HepG2 (cell line): ENCODE measurements around the gene RTEL1. TPM values are rescaled to one million over a fixed set of nuclear protein-coding genes. Genes with fewer than 3 reads are reported as not detected.
A peak's percentile ranks its signal among the peaks of the same experiment; 100 is the strongest.

Source experiments
- CAMTA2 ChIP-seq: sonication (generic); formaldehyde crosslinking; IDR thresholded peaks from 2 replicates; pipeline ENCODE4 v1.4.0; 2020; ENCODE audit warnings: mild to moderate bottlenecking, missing genetic modification reagents, borderline replicate concordance
- FIP1L1 ChIP-seq: fragments of 200-400 bp; formaldehyde crosslinking; IDR thresholded peaks from 2 replicates; pipeline ENCODE4 v1.6.1; 2018; ENCODE audit warnings: low read depth, mild to moderate bottlenecking, low read length, moderate library complexity, borderline replicate concordance; ENCODE audit not compliant: insufficient read depth
- FOXP1 ChIP-seq, 2 experiments: fragments of 450-650 bp in 1 of 2; IDR thresholded peaks; 2 replicates each; pipeline ENCODE4 v1.6.1; 2017 to 2018; ENCODE audit warnings: antibody characterized with exemption in 1 of 2
- KDM6A ChIP-seq: IDR thresholded peaks from 2 replicates; pipeline ENCODE4 v1.6.1; 2016; ENCODE audit warnings: low read depth
- NR2C2 ChIP-seq: sonication (generic); formaldehyde crosslinking; IDR thresholded peaks from 2 replicates; pipeline ENCODE4 v1.4.0; 2020; ENCODE audit warnings: missing genetic modification reagents, mild to moderate bottlenecking, moderate library complexity, borderline replicate concordance
- PRPF4 ChIP-seq: fragments of 200-400 bp; formaldehyde crosslinking; IDR thresholded peaks from 2 replicates; pipeline ENCODE4 v1.6.1; 2016; ENCODE audit warnings: low read length, low read depth; ENCODE audit not compliant: poor library complexity, severe bottlenecking
- RELA ChIP-seq: sonication (generic); formaldehyde crosslinking; IDR thresholded peaks from 2 replicates; pipeline ENCODE4 v1.4.0; 2020; ENCODE audit warnings: missing genetic modification reagents
- SKI ChIP-seq: fragments of 450-650 bp; IDR thresholded peaks from one replicate; pipeline ENCODE4 v1.6.1; 2018; ENCODE audit warnings: mild to moderate bottlenecking; ENCODE audit not compliant: partially characterized antibody
- SSRP1 ChIP-seq: IDR thresholded peaks from 2 replicates; pipeline ENCODE4 v1.6.1; 2016; ENCODE audit warnings: control low read depth
- TAF1 ChIP-seq: sonication (generic); formaldehyde crosslinking; IDR thresholded peaks from 2 replicates; pipeline ENCODE4 v1.4.0; 2020; ENCODE audit warnings: missing genetic modification reagents
- TAF15 ChIP-seq: fragments of 200-400 bp; formaldehyde crosslinking; IDR thresholded peaks from one replicate; pipeline ENCODE4 v1.6.1; 2018; ENCODE audit warnings: mild to moderate bottlenecking, low read depth, low read length; ENCODE audit not compliant: poor library complexity, severe bottlenecking
- THAP9 ChIP-seq: sonication (generic); formaldehyde crosslinking; IDR thresholded peaks from 2 replicates; pipeline ENCODE4; 2020; ENCODE audit warnings: missing genetic modification reagents, mild to moderate bottlenecking, borderline replicate concordance
- ZBTB38 ChIP-seq: sonication (generic); formaldehyde crosslinking; IDR thresholded peaks from 2 replicates; pipeline ENCODE4 v1.5.1; 2020; ENCODE audit warnings: mild to moderate bottlenecking, missing genetic modification reagents
- ZKSCAN1 ChIP-seq: fragments of 150-350 bp; IDR thresholded peaks from 2 replicates; pipeline ENCODE4 v1.6.1; 2014; ENCODE audit warnings: low read length
- ZKSCAN5 ChIP-seq: sonication (generic); formaldehyde crosslinking; IDR thresholded peaks from 2 replicates; pipeline ENCODE4 v1.5.1; 2020; ENCODE audit warnings: mild to moderate bottlenecking, missing genetic modification reagents
- ZNF124 ChIP-seq: sonication (generic); formaldehyde crosslinking; IDR thresholded peaks from 2 replicates; pipeline ENCODE4 v1.4.0; 2020; ENCODE audit warnings: missing genetic modification reagents
- ZNF879 ChIP-seq: sonication (generic); formaldehyde crosslinking; IDR thresholded peaks from 2 replicates; pipeline ENCODE4 v1.8.1; 2023; ENCODE audit warnings: missing genetic modification reagents
- ZSCAN29 ChIP-seq: sonication (generic); formaldehyde crosslinking; conservative IDR thresholded peaks from 2 replicates; pipeline ENCODE4 v1.4.0; 2020; ENCODE audit warnings: mild to moderate bottlenecking, missing genetic modification reagents
- polyA plus RNA-seq, 8 experiments: library from polyadenylated mRNA; depleted of rRNA in 3 of 8; stranded (reverse) in 7 of 8; unstranded in 1 of 8; fragments of >200 nt; fragmentation: Illumina TruSeq in 4 of 8; extraction: Trizol in 4 of 8; gene quantifications; 2 replicates each; pipeline versions ENCODE4 v1.2.1 to v1.2.3, GENCODE V29; 2011 to 2016; ENCODE audit warnings: low read depth in 4 of 8, missing spikeins in 1 of 8, mixed read lengths in 1 of 8; ENCODE audit not compliant: insufficient read depth in 1 of 8
- total RNA-seq, 5 experiments: library from RNA; depleted of rRNA; stranded (reverse); fragments of >200 nt; fragmentation: Illumina TruSeq; extraction: Trizol; gene quantifications; 2 replicates each; pipeline ENCODE4 v1.2.3, GENCODE V29; 2016; ENCODE audit warnings: low read depth in 1 of 5
- TF ChIP-seq, protein P1 (sequence below): sonication (generic); formaldehyde crosslinking; IDR thresholded peaks from 2 replicates; pipeline ENCODE4 v1.4.0; 2020; ENCODE audit warnings: missing genetic modification reagents, mild to moderate bottlenecking, borderline replicate concordance
- TF ChIP-seq, protein P2 (sequence below): sonication (generic); formaldehyde crosslinking; IDR thresholded peaks from 2 replicates; pipeline ENCODE4 v1.4.0; 2020; ENCODE audit warnings: missing genetic modification reagents, mild to moderate bottlenecking, borderline replicate concordance
- TF ChIP-seq, protein P3 (sequence below): sonication (generic); formaldehyde crosslinking; IDR thresholded peaks from 2 replicates; pipeline ENCODE4 v1.5.0; 2020; ENCODE audit warnings: mild to moderate bottlenecking, missing genetic modification reagents

RTEL1 gene
- total and polyA plus RNA-seq, 2 of the 13 experiments (the other 11 are each of a cell fraction or from before 2014, with no cell fraction given): 21.8 to 36.4 TPM

- no peak for TF ChIP-seq ZNF124 (CRISPR knock-in tag)
- TF ChIP-seq ZSCAN29 (CRISPR knock-in tag): no peak
- TF ChIP-seq THAP9 (CRISPR knock-in tag): no peak
- TF ChIP-seq PRPF4: no peak
- no peak for TF ChIP-seq KDM6A
- TF ChIP-seq SSRP1 (CRISPR knock-in tag): 0 out of 2 replicates have a peak, but pooled peaks have one; percentile 39
- TF ChIP-seq SKI: no peak
- TF ChIP-seq, protein P1, sequence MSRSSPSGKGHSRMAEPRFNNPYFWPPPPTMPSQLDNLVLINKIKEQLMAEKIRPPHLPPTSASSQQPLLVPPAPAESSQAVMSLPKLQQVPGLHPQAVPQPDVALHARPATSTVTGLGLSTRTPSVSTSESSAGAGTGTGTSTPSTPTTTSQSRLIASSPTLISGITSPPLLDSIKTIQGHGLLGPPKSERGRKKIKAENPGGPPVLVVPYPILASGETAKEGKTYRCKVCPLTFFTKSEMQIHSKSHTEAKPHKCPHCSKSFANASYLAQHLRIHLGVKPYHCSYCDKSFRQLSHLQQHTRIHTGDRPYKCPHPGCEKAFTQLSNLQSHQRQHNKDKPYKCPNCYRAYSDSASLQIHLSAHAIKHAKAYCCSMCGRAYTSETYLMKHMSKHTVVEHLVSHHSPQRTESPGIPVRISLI (CRISPR knock-in tag): no peak
- peak; percentile 41; the same call in 1 of the 2 replicates for TF ChIP-seq CAMTA2
- TF ChIP-seq NR2C2 (CRISPR knock-in tag): no peak
- TF ChIP-seq, protein P2, sequence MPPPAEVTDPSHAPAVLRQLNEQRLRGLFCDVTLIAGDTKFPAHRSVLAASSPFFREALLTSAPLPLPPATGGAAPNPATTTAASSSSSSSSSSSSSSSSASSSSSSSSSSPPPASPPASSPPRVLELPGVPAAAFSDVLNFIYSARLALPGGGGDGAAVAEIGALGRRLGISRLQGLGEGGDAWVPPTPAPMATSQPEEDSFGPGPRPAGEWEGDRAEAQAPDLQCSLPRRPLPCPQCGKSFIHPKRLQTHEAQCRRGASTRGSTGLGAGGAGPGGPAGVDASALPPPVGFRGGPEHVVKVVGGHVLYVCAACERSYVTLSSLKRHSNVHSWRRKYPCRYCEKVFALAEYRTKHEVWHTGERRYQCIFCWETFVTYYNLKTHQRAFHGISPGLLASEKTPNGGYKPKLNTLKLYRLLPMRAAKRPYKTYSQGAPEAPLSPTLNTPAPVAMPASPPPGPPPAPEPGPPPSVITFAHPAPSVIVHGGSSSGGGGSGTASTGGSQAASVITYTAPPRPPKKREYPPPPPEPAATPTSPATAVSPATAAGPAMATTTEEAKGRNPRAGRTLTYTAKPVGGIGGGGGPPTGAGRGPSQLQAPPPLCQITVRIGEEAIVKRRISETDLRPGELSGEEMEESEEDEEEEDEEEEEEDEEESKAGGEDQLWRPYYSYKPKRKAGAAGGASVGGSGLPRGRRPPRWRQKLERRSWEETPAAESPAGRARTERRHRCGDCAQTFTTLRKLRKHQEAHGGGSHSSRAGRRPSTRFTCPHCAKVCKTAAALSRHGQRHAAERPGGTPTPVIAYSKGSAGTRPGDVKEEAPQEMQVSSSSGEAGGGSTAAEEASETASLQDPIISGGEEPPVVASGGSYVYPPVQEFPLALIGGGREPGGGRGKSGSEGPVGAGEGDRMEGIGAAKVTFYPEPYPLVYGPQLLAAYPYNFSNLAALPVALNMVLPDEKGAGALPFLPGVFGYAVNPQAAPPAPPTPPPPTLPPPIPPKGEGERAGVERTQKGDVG (CRISPR knock-in tag): peak; percentile 23; the same call in 1 of the 2 replicates
- no peak for TF ChIP-seq ZKSCAN5 (CRISPR knock-in tag)
- TF ChIP-seq TAF1 (CRISPR knock-in tag): no peak
- TF ChIP-seq ZNF879 (CRISPR knock-in tag): no peak
- peak; percentile 65; the same call in 1 of the 2 replicates for TF ChIP-seq ZBTB38
- TF ChIP-seq, protein P3, sequence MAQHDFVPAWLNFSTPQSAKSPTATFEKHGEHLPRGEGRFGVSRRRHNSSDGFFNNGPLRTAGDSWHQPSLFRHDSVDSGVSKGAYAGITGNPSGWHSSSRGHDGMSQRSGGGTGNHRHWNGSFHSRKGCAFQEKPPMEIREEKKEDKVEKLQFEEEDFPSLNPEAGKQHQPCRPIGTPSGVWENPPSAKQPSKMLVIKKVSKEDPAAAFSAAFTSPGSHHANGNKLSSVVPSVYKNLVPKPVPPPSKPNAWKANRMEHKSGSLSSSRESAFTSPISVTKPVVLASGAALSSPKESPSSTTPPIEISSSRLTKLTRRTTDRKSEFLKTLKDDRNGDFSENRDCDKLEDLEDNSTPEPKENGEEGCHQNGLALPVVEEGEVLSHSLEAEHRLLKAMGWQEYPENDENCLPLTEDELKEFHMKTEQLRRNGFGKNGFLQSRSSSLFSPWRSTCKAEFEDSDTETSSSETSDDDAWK: no peak
- TF ChIP-seq RELA (CRISPR knock-in tag): no peak
- no peak for TF ChIP-seq ZKSCAN1
- TF ChIP-seq TAF15: peak; percentile 72
- no peak for TF ChIP-seq FIP1L1
- no peak for TF ChIP-seq FOXP1 (IDR thresholded peaks at IDR 0.05)
- no peak for TF ChIP-seq FOXP1 (CRISPR knock-in tag; IDR thresholded peaks at IDR 0.05)
These were observed 85.3 kb downstream of the RTEL1 start (continued) for GRCh38 chr20:63743210-63743970.
